Mucosa of gallbladder (tissue), 1 donor: ENCODE data around the gene NPAS1. TPM values are rescaled to one million over a fixed set of nuclear protein-coding genes. Genes with fewer than 3 reads are reported as not detected.
"Not testable (repeated sequence)": the region's sequence is repeated elsewhere in the genome, so short reads cannot be mapped to it uniquely, and the experiment has no call there.

ENCODE experiments used
- DNase-seq: peaks from one replicate; pipeline ENCODE4 v3.0.0-alpha.2; 2020; ENCODE audit warnings: low spot score
- total RNA-seq: library from RNA; stranded (reverse); gene quantifications from one replicate; pipeline ENCODE4 v1.2.1, GENCODE V29; 2021
- donor health status: DM: no; HTN: no; CAD: no.

Gene NPAS1
- total RNA-seq, 1 donor from 2014 or later, result 0.40 TPM

DNA sequence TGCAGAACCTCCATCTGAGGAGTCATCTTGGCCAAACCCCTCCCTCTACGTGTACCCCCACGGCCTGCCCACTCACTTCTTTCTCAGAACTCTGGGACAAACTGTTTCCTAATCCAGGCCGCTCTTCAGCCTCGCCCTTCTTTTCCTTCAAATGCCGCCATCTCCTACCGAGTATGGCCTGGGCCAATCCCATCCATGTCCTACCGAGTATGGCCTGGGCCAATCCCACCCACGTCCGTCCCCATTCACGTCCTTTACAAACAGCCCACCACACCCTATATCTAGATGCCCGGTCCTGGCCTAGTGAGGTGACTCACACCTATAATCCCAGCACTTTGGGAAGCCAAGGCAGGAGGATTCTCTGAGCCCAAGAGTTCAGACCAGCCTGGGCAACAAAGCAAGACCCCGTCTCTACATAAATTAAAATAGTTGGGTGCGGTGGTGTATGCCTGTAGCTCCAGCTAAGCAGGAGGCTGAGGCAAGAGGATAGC is 27.7 kb downstream of the NPAS1 start:
- no peak for DNase-seq

DNA sequence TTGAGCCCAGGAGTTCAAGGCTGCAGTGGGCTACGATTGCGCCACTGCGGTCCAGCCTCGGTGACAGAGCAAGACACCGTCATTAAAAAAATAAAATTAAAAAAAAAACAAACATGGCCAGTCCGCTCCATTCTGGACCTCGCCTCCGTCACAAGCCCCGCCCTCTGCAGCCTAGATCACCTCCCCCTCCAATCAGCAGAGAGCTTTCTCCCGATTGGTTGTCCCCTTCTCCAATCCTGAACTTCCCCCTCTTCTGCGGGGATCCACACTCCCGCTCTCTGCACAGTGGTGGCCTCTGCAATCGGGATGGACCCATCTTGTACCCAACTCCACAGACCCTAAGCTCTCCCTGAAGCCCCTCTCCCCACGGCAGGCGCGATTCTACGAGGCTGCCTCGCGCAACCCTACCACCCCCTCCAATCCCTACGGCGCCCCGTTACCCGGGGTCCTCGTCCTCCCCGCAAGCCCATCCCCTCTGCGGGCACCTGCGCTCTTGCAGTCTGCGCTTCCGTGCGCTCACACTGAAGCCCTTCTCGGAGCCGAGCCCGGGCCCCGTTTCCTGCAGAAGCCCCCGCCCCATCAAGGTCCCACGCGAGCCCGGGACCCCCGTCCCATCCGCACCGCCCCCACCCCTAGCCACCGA is 28.2 kb downstream of the NPAS1 start:
- peak; percentile 88 for DNase-seq

DNA sequence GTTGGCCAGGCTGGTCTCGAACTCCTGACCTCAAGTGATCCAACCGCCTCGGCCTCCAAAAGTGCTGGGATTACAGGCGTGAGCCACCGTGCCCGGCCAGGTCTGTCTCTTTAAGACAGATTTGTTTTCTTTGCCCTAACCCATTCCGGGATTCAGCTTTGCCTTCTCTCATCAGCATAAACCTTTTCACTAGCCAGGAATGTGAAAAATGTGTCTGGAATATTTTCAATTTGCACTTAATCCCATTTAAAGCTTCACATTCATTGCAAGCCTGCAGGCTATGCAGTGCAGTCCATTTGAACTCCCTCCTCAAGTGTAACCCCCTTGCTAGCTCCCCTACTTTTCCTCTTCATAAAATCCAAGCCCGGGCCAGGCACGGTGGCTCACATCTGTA is 29.7 kb downstream of the NPAS1 start:
- no peak for DNase-seq

DNA sequence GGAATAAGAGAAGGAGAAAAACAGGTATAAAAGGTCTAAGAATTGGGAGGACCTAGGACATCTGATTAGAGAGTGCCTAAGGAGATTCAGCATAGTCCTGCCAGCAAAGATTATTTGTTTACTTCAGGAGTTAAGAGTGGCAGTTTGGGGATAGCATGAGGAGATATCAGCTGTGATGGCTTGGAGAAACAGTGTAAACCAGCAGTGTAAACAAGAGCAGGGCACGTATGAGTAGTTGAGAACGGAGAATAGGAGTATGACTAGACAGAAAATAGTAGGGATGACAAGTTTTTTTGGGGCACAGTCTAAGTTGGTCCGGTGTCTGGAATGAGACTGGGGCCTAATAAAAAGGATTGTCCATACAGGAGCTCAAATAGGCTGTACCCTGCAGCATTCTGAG is 30.9 kb downstream of the NPAS1 start:
- DNase-seq, result not testable (repeated sequence)

DNA sequence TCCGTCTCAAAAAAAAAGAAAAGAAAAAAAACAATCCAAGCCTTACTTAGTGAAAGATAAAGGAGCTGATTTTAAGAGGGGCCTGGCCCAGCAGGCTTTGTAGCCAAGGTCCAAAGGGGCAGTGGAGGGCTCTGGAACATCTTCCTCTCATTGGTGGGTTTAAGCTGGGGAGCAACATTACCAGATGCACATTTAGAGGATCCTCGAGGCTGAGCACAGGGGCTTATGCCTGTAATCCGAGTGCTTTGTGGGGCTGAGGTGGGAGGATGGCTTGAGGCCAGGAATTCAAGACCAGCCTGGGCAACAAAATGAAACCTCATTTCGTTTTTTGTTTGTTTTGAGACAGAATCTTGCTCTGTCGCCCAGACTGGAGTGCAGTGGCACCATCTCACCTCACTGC is 36.8 kb downstream of the NPAS1 start:
- DNase-seq, result no peak

DNA sequence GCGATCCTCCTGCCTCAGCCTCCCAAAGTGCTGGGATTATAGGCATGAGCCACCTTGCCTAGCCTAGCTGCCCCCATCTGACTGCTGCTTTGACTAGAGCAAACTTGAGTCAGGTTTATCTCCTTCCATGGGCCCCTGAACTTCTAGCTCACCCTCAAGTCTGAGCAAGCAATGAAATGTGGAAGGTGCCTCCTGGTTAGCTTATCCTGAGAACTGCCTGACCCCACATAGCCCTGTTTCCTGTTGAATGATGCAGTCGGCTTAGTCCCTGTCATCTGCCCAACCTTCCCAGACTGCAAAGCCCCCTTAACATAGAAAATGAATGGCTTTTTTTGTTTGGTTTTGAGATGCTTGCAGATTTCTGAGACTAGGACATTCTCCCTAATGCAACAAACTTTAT is 37.7 kb downstream of the NPAS1 start:
- DNase-seq, result no peak

DNA sequence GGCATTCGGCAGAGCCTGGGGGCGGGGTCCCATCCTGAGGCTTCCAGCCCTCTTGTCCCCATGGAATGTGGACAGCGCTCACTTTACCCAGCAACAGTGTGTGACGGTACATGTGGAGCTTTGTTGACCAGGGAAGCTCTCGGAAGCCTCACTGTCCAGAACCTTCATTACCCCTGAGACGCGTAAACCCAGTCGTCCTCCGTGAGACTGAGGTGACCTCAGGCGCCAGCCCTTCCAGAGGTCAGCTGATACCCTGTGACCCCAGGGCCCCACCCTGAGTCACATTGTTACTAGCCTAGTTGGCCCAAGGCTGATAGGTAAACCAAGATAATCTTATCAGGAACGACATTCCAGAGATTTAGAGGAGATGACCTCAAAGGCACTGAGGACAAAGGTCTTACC is 39.0 kb downstream of the NPAS1 start:
- DNase-seq, result no peak

DNA sequence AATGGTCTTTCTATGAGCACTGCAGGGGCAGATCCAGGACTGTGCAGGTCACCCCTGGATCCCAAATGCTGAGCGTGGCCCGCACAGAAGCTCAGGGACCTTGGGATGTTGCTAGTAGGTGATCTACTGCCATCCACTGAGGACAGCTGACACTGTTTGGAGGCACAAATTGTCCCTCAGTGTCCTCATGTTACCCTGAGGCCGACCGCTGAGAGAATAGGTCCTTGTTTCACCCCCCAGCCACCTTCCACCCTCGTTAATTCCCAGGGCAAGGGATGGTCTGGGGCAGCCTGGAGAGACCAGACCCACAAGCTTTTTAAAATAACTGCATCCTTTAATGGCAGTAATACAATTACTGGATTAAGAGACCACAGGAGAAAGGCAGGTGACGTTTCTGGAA is 44.2 kb downstream of the NPAS1 start:
- no peak for DNase-seq

DNA sequence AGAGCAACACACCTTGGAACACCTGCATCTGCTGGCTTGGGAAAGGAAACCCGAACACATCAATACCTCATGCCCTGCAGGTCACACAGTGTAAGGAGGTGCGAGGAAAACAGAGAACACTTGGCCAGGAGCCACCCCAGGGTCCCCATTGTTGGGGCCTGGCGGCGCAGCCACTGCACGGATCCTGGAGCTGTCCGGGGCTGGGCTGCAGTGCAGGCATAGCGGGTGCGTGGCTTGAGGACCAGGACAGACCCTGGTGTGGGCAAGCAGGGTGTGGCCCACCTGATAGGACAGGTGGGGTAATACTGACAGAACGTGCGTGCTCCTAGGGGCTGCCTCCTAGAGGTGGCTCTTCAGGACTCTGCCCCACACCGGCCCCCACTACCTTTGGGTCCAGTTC is 45.6 kb downstream of the NPAS1 start:
- no peak for DNase-seq

DNA sequence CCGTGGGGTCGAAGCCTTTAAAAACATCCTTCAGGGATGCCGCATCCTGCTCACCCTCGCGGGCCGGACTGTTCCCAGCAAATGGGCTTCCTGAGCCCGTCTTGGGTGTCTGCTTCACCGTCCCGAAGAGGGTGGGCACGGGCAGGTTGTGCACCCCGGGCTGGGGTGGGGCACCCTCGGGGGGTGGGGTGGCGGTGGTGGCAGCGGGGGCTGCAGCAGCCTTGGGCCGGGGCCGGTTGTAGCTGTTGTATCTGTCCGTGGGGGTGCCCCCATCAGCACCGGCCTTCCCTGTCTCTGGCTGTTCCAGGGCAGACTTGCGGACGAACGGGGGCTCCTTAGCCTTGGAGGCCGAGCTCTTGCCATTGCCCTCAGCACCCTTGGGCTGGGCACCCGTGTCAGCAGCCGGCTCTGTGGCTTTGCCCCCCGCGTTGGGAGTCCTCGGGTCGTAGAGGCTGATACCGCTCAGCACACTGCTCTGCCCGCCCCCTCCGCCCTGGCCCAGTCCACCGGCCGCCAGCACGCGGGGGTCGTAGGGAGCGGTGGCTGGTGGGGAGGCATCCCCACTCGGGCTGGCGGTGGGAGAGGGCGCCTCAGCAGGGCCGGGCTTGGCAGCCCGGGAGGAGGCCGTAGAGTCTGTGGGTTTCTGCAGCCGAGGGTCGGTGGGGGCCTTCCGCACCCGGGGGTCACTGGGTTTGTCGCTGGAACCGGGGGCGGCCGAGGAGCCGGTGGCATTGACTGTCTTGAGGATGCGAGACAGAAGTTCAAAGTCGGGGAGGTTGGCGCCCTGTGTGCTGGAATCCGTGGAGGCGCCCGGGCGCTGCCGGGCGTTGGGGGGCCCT is 47.0 kb downstream of the NPAS1 start:
- DNase-seq, result no peak

DNA sequence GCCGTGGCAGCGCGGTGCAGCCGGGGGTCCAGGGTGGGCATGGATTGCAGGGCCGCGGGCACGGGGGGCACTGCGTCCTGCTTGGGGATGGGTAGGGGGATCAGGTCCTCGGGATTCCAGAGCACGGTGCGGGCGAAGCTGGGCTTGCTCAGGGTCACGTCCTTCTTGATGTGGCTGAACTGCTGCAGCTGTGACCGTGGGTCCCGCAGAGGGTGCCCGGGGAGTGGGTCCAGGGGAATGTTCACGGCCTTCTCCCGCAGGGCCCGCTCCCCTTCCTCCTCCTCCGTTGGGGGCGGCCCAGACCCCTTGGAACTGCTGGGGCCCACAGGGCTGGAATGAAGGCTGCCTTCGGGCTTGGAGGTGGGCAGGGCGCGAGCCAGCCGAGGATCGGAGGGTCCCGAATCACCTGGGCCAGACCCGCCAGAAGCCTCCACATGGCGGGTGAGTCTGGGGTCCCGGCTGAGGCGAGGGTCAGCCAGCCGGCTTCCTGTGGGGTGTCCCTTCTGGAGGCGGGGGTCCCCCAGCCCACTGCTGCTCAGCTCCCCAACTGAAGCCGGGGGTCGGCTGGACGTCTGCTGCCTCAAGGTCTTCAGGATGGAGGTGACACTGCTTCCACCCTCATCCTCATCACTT is 47.7 kb downstream of the NPAS1 start:
- DNase-seq, result no peak

DNA sequence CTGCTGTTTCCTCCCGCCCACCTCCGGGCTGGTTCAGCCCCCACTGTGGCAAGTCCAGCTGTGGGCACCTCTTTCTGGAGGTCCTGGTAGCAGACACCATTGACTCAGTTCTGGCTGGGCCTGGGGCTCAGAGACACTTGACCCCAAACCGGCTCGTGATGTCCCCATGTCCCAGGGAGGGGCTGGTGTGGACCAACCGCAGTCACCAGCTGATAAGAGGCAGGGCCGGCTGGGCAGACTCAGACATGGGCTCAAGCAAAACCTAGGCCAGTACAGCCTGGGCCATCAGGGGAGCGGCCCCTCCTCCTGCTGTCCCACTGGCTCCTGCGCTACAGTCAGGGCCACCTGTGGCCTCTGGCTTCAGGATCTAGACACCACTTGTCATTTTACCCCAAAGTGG is 48.6 kb downstream of the NPAS1 start:
- no peak for DNase-seq

DNA sequence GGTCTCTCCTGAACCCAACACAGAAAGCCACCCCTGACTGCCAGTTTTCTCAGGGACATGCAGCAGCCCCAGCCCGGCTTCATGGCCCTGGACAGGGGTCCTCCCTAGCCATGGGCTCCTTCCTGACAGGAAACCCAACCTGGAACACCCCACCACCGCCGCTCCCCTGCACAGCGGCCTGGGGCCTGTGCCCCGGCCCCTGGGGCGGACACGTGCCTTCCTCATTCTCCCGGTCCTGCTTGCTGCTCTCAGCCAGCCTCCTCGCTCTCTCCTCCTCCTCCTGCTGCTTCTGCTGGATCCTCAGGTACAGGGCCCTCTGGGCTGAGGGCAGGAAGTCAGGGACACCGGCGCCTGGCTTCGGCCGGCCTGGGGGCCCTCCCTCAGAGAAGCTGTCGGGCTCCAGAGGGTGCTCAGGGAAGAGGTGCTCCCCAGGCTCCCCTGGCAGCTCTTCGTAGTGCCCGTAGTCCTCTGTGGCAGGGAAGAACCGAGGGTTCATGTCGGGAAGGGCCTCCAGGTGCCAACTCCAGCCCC is 49.3 kb downstream of the NPAS1 start:
- no peak for DNase-seq

DNA sequence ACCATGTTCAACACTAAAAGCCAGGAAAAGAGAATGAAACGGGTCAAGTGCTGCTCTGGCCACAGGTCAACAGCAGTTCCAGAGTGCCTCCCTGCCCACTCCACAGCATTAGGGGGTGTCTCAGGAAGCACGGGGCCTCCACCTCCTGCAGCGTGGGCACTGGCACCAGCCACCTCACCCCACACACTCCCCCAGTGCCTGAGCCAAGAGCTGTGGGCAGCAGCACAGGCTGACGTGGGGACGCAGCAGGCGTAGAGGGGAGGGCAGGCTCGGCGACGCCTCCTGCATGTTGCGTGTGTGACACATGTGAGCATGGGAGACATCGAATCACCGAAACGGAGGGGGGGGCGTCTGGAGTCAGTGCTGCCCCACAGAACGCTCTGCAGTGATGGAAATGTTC is 50.2 kb downstream of the NPAS1 start:
- DNase-seq, result no peak

DNA sequence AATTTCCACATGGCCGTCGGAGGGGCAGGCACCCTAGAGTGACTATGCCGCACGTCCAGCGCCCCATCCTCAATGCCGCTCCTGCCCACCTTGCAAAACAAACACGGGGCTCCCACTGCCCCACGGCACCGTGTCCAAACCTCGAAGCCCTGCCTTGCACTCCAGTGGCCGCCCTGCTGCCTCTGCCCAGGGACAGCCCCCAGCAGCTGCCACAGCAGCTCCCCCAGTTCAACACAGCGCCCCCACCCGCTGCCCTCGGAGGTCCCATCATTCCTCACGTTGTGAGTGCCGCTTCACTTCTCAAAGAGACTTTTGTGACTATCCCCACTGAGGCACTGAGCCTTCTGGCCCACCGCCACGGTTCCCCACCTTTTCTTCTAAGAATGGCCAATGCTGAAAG is 51.1 kb downstream of the NPAS1 start:
- no peak for DNase-seq

DNA sequence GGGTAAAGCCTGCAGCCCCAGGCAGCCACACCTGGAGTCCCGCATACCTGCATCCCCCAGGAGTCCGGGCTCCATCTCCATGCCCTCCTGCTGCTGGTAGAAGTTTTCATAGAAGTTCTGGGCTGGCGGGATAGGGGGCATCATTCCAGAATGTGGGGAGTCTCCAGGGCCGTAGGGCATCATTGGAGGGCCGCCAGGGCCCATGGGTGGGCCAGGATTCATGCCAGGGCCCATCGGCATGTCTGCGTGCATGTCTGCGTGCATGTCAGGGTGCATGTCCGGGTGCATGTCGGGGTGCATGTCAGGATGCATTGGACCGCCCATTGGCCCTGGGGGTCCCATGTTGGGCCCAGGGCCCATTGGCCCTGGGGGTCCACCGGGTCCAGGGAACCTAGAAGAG is 52.1 kb downstream of the NPAS1 start:
- DNase-seq, result no peak

DNA sequence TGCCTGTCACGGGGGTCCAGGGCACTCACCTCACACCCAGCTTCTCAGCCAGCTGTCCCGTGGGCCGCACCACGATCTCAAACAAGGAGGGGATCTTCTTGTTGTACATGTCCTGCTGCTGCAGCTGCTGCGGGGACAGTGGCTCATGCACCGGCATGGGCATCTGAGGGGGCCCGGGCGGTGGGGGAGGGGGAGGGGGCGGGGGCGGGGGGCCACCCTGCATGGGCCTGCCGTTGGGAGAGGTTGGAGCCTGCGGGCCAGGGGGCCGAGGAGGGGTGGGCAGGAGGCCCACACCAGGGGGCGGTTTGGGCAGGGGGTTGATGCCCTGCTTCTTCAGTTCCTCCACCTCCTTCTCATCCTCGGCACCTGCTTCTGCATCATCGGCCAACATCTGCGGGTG is 52.7 kb downstream of the NPAS1 start:
- DNase-seq, result no peak

DNA sequence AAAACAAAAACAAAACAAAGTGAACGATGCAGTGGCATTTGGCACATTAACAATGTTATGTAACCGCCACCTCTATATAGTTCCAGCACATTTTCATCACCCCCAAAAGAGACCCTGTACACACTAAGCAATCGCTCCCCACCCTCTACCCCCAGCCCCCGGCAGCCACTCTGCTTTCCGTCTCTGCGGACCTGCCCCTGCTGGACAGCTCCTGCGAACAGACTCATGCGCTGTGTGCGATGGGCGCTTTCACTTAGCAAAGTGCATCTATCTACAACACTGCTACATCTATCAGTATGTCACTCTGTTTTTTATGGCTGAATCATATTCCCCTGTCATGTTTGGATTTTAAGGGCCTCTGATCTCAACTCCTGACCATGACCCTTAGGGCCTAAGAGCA is 53.9 kb downstream of the NPAS1 start:
- DNase-seq, result no peak

DNA sequence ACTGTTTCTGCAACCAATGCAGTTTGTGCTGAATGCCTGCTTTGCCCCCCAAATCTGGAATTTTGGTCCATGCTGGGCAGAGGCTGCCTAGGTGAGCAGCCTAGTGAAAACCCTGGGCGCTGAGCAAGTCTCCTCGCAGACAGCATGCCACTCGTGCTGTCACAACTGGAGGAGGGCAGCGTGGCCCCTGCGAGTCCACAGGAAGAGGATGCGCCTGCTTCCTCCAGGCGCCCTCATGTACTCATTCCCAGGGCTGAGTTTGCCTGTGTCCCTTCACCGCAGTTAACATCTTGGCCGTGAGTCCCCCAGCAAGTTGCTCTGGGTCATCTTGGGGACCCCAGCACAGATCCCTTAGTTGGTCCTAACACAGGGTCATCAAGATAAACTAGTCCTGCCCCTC is 55.0 kb downstream of the NPAS1 start:
- no peak for DNase-seq

DNA sequence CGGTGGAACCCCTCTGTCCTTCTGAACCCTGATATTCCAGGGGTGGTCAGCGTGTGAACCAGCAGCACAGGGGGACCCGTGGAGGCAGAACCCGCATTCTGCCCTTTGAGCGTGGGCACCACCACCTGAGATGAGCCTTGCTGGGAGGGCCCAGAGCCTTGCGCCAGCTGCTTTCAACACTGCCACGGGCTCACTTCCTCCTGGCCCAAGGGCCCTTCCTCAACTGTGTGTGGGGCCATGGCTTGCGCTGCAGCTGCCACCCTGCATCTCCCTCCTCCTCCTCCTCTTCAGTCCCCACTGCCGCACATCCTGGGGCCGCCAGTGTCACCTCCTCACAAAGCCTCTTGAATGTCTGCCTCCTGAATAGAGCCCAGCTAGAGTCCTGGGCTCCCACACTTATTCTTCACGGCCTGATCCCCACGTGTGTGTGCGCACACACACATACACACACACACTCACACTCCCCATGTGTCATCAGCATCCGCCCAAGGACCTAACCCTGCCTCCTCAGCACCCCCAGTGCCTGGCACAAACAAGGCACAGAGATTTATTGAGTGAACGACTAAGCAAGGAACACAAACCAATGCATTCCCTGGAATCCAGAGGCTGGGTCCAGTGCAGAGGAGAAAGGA is 55.7 kb downstream of the NPAS1 start:
- no peak for DNase-seq

DNA sequence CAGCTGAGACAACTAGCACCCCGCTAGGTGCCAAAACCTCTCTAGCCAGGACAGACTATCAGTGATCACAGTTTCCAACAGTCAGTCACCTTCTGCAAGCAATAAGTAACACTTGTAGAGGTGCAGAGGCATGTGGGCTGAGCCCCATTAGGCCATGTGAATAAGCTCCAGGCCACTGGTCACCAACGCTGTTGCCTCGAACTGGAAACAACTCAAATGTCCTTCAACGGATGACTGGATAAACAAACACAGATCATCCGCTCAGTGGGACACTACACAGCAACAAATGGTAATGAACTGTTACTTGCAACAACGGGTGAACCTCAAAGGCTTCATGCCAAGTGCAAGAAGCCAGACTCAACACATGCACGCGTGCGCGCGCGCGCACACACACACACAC is 56.3 kb downstream of the NPAS1 start:
- DNase-seq, result no peak

DNA sequence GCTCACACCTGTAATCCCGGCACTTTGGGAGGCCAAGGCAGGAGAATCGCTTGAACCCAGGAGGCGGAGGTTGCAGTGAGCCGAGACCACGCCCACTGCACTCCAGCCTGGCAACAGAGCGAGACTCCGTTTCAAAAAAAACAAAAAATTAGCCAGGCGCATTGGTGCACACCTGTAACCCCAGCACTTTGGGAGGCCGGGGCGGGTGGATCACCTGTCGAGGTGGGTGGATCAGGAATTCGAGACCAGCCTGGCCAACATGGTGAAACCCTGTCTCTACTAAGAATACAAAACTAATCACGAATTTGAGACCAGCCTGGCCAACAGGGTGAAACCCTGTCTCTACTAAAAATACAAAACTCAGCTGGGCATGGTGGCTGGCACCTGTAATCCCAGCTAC is 58.7 kb downstream of the NPAS1 start:
- not testable (repeated sequence) for DNase-seq
